ENCODE data around the gene MUC13. TPM values are rescaled to one million over a fixed set of nuclear protein-coding genes. Genes with fewer than 3 reads are reported as not detected.

Gene MUC13
- total RNA-seq, 2 experiments from 2014 or later, result not detected

- no TSS peak for BruUV-seq (replicated peaks)
- intact Hi-C loops (cut with micrococcal nuclease; ENCODE audit: unreplicated experiment), result loop anchor here (1.0 to 5.0 kb wide), 4 partner anchors 235 to 660 kb away; no protein-coding TSS in a partner anchor
- POLR2A ChIA-PET, result interaction anchor here (1.4 kb wide), 1 partner anchor 527 kb away, joined by 6 read pairs; no protein-coding TSS in a partner anchor
- H4K20me1 ChIP-seq (ENCODE audit: insufficient read depth, low read length), result no peaks in the 10 kb centered on the region
- no peak overlapping the region for H3K27ac ChIP-seq (ENCODE audit: low read depth, low read length, poor library complexity, severe bottlenecking)
- TF ChIP-seq, protein P1, sequence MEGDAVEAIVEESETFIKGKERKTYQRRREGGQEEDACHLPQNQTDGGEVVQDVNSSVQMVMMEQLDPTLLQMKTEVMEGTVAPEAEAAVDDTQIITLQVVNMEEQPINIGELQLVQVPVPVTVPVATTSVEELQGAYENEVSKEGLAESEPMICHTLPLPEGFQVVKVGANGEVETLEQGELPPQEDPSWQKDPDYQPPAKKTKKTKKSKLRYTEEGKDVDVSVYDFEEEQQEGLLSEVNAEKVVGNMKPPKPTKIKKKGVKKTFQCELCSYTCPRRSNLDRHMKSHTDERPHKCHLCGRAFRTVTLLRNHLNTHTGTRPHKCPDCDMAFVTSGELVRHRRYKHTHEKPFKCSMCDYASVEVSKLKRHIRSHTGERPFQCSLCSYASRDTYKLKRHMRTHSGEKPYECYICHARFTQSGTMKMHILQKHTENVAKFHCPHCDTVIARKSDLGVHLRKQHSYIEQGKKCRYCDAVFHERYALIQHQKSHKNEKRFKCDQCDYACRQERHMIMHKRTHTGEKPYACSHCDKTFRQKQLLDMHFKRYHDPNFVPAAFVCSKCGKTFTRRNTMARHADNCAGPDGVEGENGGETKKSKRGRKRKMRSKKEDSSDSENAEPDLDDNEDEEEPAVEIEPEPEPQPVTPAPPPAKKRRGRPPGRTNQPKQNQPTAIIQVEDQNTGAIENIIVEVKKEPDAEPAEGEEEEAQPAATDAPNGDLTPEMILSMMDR (conservative IDR thresholded peaks at IDR 0.05; ENCODE audit: low read length), result no peak
- TF ChIP-seq EZH2phosphoT487 (IDR thresholded peaks at IDR 0.05; ENCODE audit: borderline replicate concordance, low read depth, low read length), result no peak
- DNase-seq (ENCODE audit: low spot score), result no peak
- CTCF ChIA-PET (ENCODE audit: unreplicated experiment), result no interaction called here
- no peaks in the 10 kb centered on the region for H3K9me2 ChIP-seq (ENCODE audit: insufficient read depth, low read length)
- no peaks in the 10 kb centered on the region for H3K4me1 ChIP-seq (ENCODE audit: insufficient read depth, low read length, poor library complexity, severe bottlenecking)
- H3K4me2 ChIP-seq (ENCODE audit: low read length), result no peak overlapping the region
- H3K4me3 ChIP-seq (ENCODE audit: low read depth, low read length, poor library complexity, severe bottlenecking), result no peak overlapping the region
- H3K36me3 ChIP-seq (ENCODE audit: insufficient read depth, low read length), result no peaks in the 10 kb centered on the region
- H2AFZ ChIP-seq (ENCODE audit: low read length), result no peak overlapping the region
- no peaks in the 10 kb centered on the region for H3K9me3 ChIP-seq (ENCODE audit: low read length)
- no peaks in the 10 kb centered on the region for H3K79me2 ChIP-seq (ENCODE audit: insufficient read depth, low read depth, low read length)
Observed at GRCh38 chr3:124927574-124928045, 6.9 kb downstream of the MUC13 start.

GRCh38 chr3:124926426-124927101, 8.0 kb downstream of the MUC13 start:
- no peak for DNase-seq (ENCODE audit: low spot score)
- intact Hi-C loops (cut with micrococcal nuclease; ENCODE audit: unreplicated experiment), result loop anchor here (5.0 kb wide), 1 partner anchor 661 kb away; no protein-coding TSS in a partner anchor
- Histone ChIP-seq H3K36me3 (ENCODE audit: insufficient read depth, low read length) (no peaks in the 10 kb centered on the region), H3K79me2 (ENCODE audit: insufficient read depth, low read depth, low read length) (no peaks in the 10 kb centered on the region), H3K4me3 (ENCODE audit: low read depth, low read length, poor library complexity, severe bottlenecking) (no peak overlapping the region), H3K9me3 (ENCODE audit: low read length) (no peaks in the 10 kb centered on the region), H3K4me2 (ENCODE audit: low read length) (no peak overlapping the region), H3K9me2 (ENCODE audit: insufficient read depth, low read length) (no peaks in the 10 kb centered on the region), H3K4me1 (ENCODE audit: insufficient read depth, low read length, poor library complexity, severe bottlenecking) (no peaks in the 10 kb centered on the region), H3K27ac (ENCODE audit: low read depth, low read length, poor library complexity, severe bottlenecking) (no peak overlapping the region), H2AFZ (ENCODE audit: low read length) (no peak overlapping the region), H4K20me1 (ENCODE audit: insufficient read depth, low read length) (no peaks in the 10 kb centered on the region)
- no TSS peak for BruUV-seq (replicated peaks)
- ChIA-PET CTCF (ENCODE audit: unreplicated experiment) (no interaction called here), POLR2A (interaction anchor here (0.6 kb wide), 1 partner anchor 74 kb away, joined by 3 read pairs; no protein-coding TSS in a partner anchor)
- TF ChIP-seq EZH2phosphoT487 (IDR thresholded peaks at IDR 0.05; ENCODE audit: borderline replicate concordance, low read depth, low read length), result no peak
- TF ChIP-seq, protein P1 (conservative IDR thresholded peaks at IDR 0.05; ENCODE audit: low read length), result no peak

DNA sequence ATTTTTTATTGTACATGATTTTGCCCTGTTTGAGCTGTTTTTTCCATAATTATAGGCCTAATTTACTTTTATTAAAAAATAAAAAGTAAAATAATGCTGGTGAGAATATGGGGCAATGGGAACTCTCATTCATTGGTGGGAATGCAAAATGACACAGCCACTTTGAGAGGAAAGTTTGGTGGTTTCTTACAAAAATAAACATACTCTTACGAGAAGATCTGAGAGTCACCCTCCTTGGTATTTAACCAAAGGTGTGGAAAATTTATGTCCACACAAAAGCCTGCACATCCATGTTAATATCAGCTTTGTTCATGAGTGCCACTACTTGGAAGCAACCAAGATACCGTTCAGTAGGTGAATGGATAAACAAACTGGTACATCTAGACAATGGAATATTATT, 9.8 kb downstream of the MUC13 start:
- H3K79me2 ChIP-seq (ENCODE audit: insufficient read depth, low read depth, low read length), result no peaks in the 10 kb centered on the region
- no peaks in the 10 kb centered on the region for H3K9me3 ChIP-seq (ENCODE audit: low read length)
- H4K20me1 ChIP-seq (ENCODE audit: insufficient read depth, low read length), result no peaks in the 10 kb centered on the region
- H3K27ac ChIP-seq (ENCODE audit: low read depth, low read length, poor library complexity, severe bottlenecking), result no peak overlapping the region
- TF ChIP-seq, protein P1 (conservative IDR thresholded peaks at IDR 0.05; ENCODE audit: low read length), result no peak
- no peak for TF ChIP-seq EZH2phosphoT487 (IDR thresholded peaks at IDR 0.05; ENCODE audit: borderline replicate concordance, low read depth, low read length)
- intact Hi-C loops (cut with micrococcal nuclease; ENCODE audit: unreplicated experiment), result loop anchor here (5.0 kb wide), 1 partner anchor 663 kb away; no protein-coding TSS in a partner anchor
- no peaks in the 10 kb centered on the region for H3K36me3 ChIP-seq (ENCODE audit: insufficient read depth, low read length)
- ChIA-PET CTCF (ENCODE audit: unreplicated experiment) (interaction anchor here (1.4 kb wide), 1 partner anchor 24 kb away, joined by 3 read pairs; no protein-coding TSS in a partner anchor), POLR2A (interaction anchor here (0.7 kb wide), 1 partner anchor 723 kb away, joined by 3 read pairs; no protein-coding TSS in a partner anchor)
- H3K4me3 ChIP-seq (ENCODE audit: low read depth, low read length, poor library complexity, severe bottlenecking), result no peak overlapping the region
- H3K4me2 ChIP-seq (ENCODE audit: low read length), result no peak overlapping the region
- no peaks in the 10 kb centered on the region for H3K9me2 ChIP-seq (ENCODE audit: insufficient read depth, low read length)
- DNase-seq (ENCODE audit: low spot score), result no peak
- H2AFZ ChIP-seq (ENCODE audit: low read length), result no peak overlapping the region
- no TSS peak for BruUV-seq (replicated peaks)
- H3K4me1 ChIP-seq (ENCODE audit: insufficient read depth, low read length, poor library complexity, severe bottlenecking), result no peaks in the 10 kb centered on the region
